Natural killer cell (primary cell): ENCODE measurements around the gene RNF31. TPM values are rescaled to one million over a fixed set of nuclear protein-coding genes. Genes with fewer than 3 reads are reported as not detected.

Experiments used
- ATAC-seq, 3 donors: fragments of 150-1000 bp in 2 of 3; fragments of 200-7000 bp in 1 of 3; cut with Tn5 transposase; 1 replicate in 1 of 3; 2 replicates in 2 of 3; pipeline ENCODE4 v1.10.0; 2021; ENCODE audit warnings: mild to moderate bottlenecking in 2 of 3, moderate library complexity in 2 of 3
- DNase-seq, 2 donors: peaks; one replicate each; pipeline versions ENCODE4 v3.0.0 to v3.0.0-alpha.2; 2013 to 2021; ENCODE audit warnings: mixed read lengths in 1 of 2
- H3K27ac ChIP-seq: one replicate; pipeline ENCODE4 v1.5.1; 2013; ENCODE audit warnings: mild to moderate bottlenecking, low read length
- H3K27me3 ChIP-seq: one replicate; pipeline ENCODE4 v1.6.1; 2013; ENCODE audit warnings: low read length; ENCODE audit not compliant: control insufficient read depth, insufficient read depth
- H3K36me3 ChIP-seq: one replicate; pipeline ENCODE4 v1.6.1; 2013; ENCODE audit warnings: low read length; ENCODE audit not compliant: control insufficient read depth, insufficient read depth
- H3K4me1 ChIP-seq: one replicate; pipeline ENCODE4 v1.6.1; 2013; ENCODE audit warnings: low read length; ENCODE audit not compliant: control insufficient read depth, insufficient read depth
- H3K4me3 ChIP-seq: one replicate; pipeline ENCODE4 v1.5.1; 2013; ENCODE audit warnings: low read length
- H3K9me3 ChIP-seq: one replicate; pipeline ENCODE4 v1.6.1; 2013; ENCODE audit warnings: low read length; ENCODE audit not compliant: control insufficient read depth, insufficient read depth
- H3K27ac Mint-ChIP-seq, 2 donors: one replicate each; pipeline ENCODE4 v1.8.0; 2022; ENCODE audit warnings: mild to moderate bottlenecking in 2 of 2, mixed read lengths in 2 of 2, moderate library complexity in 1 of 2
- H3K27me3 Mint-ChIP-seq, 2 donors: one replicate each; pipeline ENCODE4 v1.8.0; 2022; ENCODE audit warnings: low read depth in 2 of 2, mixed read lengths in 2 of 2
- H3K36me3 Mint-ChIP-seq: one replicate; pipeline ENCODE4 v1.8.0; 2022; ENCODE audit warnings: mixed read lengths
- H3K4me1 Mint-ChIP-seq, 2 donors: one replicate each; pipeline ENCODE4 v1.8.0; 2022; ENCODE audit warnings: mixed read lengths in 2 of 2
- H3K4me3 Mint-ChIP-seq: one replicate; pipeline ENCODE4 v1.8.0; 2022; ENCODE audit warnings: mild to moderate bottlenecking, moderate library complexity, mixed read lengths
- H3K9me3 Mint-ChIP-seq, 2 donors: one replicate each; pipeline ENCODE4 v1.8.0; 2022; ENCODE audit warnings: mixed read lengths in 2 of 2
- WGBS: methylation state at CpG from one replicate; pipeline ENCODE4 v1.1.7; 2013; ENCODE audit warnings: missing lambda C conversion rate; ENCODE audit not compliant: insufficient coverage; 5-methylcytosine and 5-hydroxymethylcytosine counted together
- intact Hi-C: fragments of 100-400 bp; cut with micrococcal nuclease; formaldehyde crosslinking; loops from one replicate; pipeline ENCODE4 v1.14.2; 2022
- total RNA-seq, 4 donors: library from RNA; stranded (reverse); fragments of 120-200 nt in 1 of 4; gene quantifications; one replicate each; pipeline versions ENCODE4 v1.2.3 to v1.2.4, GENCODE V29; 2013 to 2022
- TF ChIP-seq, protein P1 (sequence below): fragments of 200-600 bp; IDR thresholded peaks from one replicate; pipeline ENCODE4 v1.8.0; 2022; ENCODE audit warnings: antibody characterized with exemption

The RNF31 gene
- total RNA-seq, 3 donors from 2014 or later (not counting 1 experiment from before 2014, with no cell fraction given): 96.9 to 134 (median 125) TPM

DNA sequence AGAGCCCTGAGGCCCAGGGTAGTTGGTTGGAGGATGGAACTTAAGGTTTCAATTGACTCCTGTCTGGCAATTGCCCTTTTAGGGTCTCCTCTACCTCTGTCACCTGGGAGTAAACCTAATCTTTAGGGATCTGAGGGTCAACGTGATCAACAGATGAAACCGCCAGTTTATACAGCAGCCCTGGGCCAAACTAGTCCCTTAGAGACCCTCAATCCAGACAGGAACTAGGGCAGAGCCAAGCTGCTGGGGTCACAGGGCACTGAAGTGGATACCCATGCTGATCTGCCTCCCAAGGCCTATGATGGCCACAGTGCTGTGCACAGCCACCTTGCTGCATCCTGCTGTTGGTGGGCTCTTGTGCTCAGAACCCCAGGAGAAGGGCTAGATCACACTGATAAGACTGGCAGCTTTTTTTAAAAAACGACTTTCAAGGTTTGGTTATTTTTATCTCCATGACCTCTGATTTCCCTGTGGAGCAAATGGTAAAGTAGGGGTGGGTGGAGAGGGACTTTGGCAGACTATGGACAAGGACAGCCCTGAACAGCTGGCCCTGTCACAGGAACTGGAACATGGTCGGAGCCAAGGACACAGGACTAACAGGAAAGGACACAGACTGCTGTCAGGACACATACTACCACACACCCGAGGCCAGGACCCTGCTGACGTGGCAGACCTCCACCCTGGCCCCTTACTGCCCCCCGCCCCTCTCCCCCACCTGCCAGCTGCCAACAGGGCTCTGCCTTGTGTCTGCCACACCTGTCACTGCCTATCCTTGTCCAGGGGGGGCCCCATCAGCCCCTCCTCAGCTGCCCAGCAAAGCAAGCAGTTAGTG, 16.4 kb upstream of the RNF31 start:
- ATAC-seq: no peak

GRCh38 chr14:24131549-24131966, 15.7 kb upstream of the RNF31 start:
- ATAC-seq (no peak), DNase-seq (no peak)
- H3K4me1 Mint-ChIP-seq: peaks cover 9 to 11% of the 10 kb centered on the region in 2 donors
- H3K9me3 ChIP-seq: no peaks in the 10 kb centered on the region
- TF ChIP-seq, protein P1, sequence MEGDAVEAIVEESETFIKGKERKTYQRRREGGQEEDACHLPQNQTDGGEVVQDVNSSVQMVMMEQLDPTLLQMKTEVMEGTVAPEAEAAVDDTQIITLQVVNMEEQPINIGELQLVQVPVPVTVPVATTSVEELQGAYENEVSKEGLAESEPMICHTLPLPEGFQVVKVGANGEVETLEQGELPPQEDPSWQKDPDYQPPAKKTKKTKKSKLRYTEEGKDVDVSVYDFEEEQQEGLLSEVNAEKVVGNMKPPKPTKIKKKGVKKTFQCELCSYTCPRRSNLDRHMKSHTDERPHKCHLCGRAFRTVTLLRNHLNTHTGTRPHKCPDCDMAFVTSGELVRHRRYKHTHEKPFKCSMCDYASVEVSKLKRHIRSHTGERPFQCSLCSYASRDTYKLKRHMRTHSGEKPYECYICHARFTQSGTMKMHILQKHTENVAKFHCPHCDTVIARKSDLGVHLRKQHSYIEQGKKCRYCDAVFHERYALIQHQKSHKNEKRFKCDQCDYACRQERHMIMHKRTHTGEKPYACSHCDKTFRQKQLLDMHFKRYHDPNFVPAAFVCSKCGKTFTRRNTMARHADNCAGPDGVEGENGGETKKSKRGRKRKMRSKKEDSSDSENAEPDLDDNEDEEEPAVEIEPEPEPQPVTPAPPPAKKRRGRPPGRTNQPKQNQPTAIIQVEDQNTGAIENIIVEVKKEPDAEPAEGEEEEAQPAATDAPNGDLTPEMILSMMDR: no peak
- no peak overlapping the region for H3K27ac ChIP-seq
- H3K36me3 ChIP-seq: no peaks in the 10 kb centered on the region
- intact Hi-C loops: loop anchor here (10.0 kb wide), 1 partner anchor 1207 kb away; the partner anchor contains the start of gene PRMT5
- H3K9me3 Mint-ChIP-seq: no peaks in the 10 kb centered on the region
- H3K36me3 Mint-ChIP-seq: no peaks in the 10 kb centered on the region
- peaks cover 16% of the 10 kb centered on the region for H3K4me1 ChIP-seq
- no peak overlapping the region for H3K27ac Mint-ChIP-seq
- no peak overlapping the region for H3K4me3 ChIP-seq
- no peak overlapping the region for H3K4me3 Mint-ChIP-seq
- H3K27me3 Mint-ChIP-seq: no peaks in the 10 kb centered on the region
- no peaks in the 10 kb centered on the region for H3K27me3 ChIP-seq
- WGBS: 95% methylated on average over 15 of the region's 15 CpGs

More for the DNA sequence above, 16.4 kb upstream of the RNF31 start:
- no peak overlapping the region for H3K27ac Mint-ChIP-seq
- H3K4me3 ChIP-seq: no peak overlapping the region
- peaks cover 13% of the 10 kb centered on the region for H3K4me1 ChIP-seq
- H3K27me3 Mint-ChIP-seq: no peaks in the 10 kb centered on the region
- H3K4me3 Mint-ChIP-seq: no peak overlapping the region
- no peak overlapping the region for H3K27ac ChIP-seq
- TF ChIP-seq, protein P1: no peak
- H3K36me3 ChIP-seq: no peaks in the 10 kb centered on the region
- intact Hi-C loops: loop anchor here (10.0 kb wide), 1 partner anchor 1206 kb away; the partner anchor contains the start of gene PRMT5
- H3K9me3 ChIP-seq: no peaks in the 10 kb centered on the region
- H3K36me3 Mint-ChIP-seq: no peaks in the 10 kb centered on the region
- H3K4me1 Mint-ChIP-seq: peaks cover 8 to 9% of the 10 kb centered on the region in 2 donors
- 75% methylated on average over 7 of the region's 7 CpGs for WGBS
- no peaks in the 10 kb centered on the region for H3K9me3 Mint-ChIP-seq
- DNase-seq: no peak
- H3K27me3 ChIP-seq: no peaks in the 10 kb centered on the region

DNA sequence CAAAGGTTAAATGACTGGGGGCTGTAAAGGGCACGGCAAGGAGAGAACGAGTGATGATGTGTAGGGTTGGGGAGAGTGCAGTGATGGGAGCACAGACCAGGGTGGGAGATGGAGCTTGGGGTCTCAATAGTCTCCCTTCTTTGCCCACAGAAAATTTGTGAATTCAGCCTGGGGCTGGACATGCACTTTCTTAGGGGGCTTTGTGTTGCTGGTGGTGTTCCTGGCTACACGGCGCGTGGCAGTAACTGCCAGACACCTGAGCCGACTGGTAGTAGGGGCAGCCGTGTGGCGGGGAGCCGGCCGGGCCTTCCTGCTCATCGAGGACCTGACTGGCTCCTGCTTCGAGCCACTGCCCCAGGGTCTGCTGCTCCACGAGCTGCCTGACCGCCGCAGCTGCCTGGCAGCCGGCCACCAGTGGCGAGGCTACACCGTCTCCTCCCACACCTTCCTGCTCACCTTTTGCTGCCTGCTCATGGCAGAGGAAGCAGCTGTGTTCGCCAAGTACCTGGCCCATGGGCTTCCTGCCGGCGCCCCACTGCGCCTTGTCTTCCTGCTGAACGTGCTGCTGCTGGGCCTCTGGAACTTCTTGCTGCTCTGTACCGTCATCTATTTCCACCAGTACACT, 15.1 kb upstream of the RNF31 start:
- H3K4me3 Mint-ChIP-seq: no peak overlapping the region
- Histone ChIP-seq H3K36me3 (peaks cover 3% of the 10 kb centered on the region), H3K4me1 (peaks cover 22% of the 10 kb centered on the region), H3K4me3 (no peak overlapping the region), H3K9me3 (no peaks in the 10 kb centered on the region), H3K27me3 (no peaks in the 10 kb centered on the region), H3K27ac (no peak overlapping the region)
- intact Hi-C loops: loop anchor here (10.0 kb wide), 1 partner anchor 1207 kb away; the partner anchor contains the start of gene PRMT5
- peak in 1 of 2 donors; percentile 62 for DNase-seq
- H3K9me3 Mint-ChIP-seq: no peaks in the 10 kb centered on the region
- peak overlapping the region in 1 of 2 donors; percentile 20 for H3K27ac Mint-ChIP-seq
- no peaks in the 10 kb centered on the region for H3K27me3 Mint-ChIP-seq
- no peaks in the 10 kb centered on the region for H3K36me3 Mint-ChIP-seq
- TF ChIP-seq, protein P1: no peak
- H3K4me1 Mint-ChIP-seq: peaks cover 16 to 17% of the 10 kb centered on the region in 2 donors
- ATAC-seq: no peak
- 39% methylated on average over 24 of the region's 24 CpGs for WGBS
